Lung (tissue), 12 donors: Measurements from ENCODE around the gene KIF1A. TPM values are rescaled to one million over a fixed set of nuclear protein-coding genes. Genes with fewer than 3 reads are reported as not detected.

ENCODE experiments used
- ATAC-seq: fragments of 200-7000 bp; cut with Tn5 transposase; one replicate; pipeline ENCODE4 v1.9.1; 2020; ENCODE audit warnings: moderate number of reproducible peaks; ENCODE audit not compliant: insufficient read depth, low FRiP score
- DNase-seq, 3 donors: peaks; one replicate each; pipeline ENCODE4 v3.0.0-alpha.2; 2013 to 2017
- H3K27ac ChIP-seq, 2 donors: one replicate each; pipeline ENCODE4 v1.5.1; 2013; ENCODE audit warnings: mild to moderate bottlenecking in 2 of 2, moderate library complexity in 2 of 2, control low read depth in 1 of 2, inconsistent platforms in 1 of 2, low read depth in 1 of 2, low read length in 1 of 2
- H3K27me3 ChIP-seq, 3 donors: one replicate each; pipeline ENCODE4 v1.5.1; 2013; ENCODE audit warnings: low read length in 2 of 3; ENCODE audit not compliant: control insufficient read depth in 3 of 3, insufficient read depth in 3 of 3
- H3K36me3 ChIP-seq, 4 donors: one replicate each; pipeline ENCODE4 v1.5.1; 2013; ENCODE audit warnings: low read length in 4 of 4, mild to moderate bottlenecking in 1 of 4, moderate library complexity in 1 of 4; ENCODE audit not compliant: control insufficient read depth in 4 of 4, insufficient read depth in 4 of 4
- H3K4me1 ChIP-seq, 5 donors: one replicate each; pipeline ENCODE4 v1.5.1; 2013; ENCODE audit warnings: low read length in 5 of 5, mild to moderate bottlenecking in 2 of 5, moderate library complexity in 1 of 5; ENCODE audit not compliant: control insufficient read depth in 5 of 5, insufficient read depth in 5 of 5
- H3K4me3 ChIP-seq: one replicate; pipeline ENCODE4 v1.5.1; 2013; ENCODE audit warnings: mild to moderate bottlenecking, control low read depth, moderate library complexity
- H3K9ac ChIP-seq, 2 donors: one replicate each; pipeline ENCODE4 v1.5.1; 2013; ENCODE audit warnings: low read length in 2 of 2, control low read depth in 1 of 2; ENCODE audit not compliant: insufficient read depth in 1 of 2
- H3K9me3 ChIP-seq, 4 donors: one replicate each; pipeline ENCODE4 v1.5.1; 2013; ENCODE audit warnings: low read length in 3 of 4, mild to moderate bottlenecking in 1 of 4, moderate library complexity in 1 of 4; ENCODE audit not compliant: control insufficient read depth in 4 of 4, insufficient read depth in 3 of 4
- WGBS, 2 donors: extraction: QIAGEN DNeasy Blood & Tissue Kit; methylation state at CpG; one replicate each; pipeline ENCODE4 v1.1.7; 2013; 5-methylcytosine and 5-hydroxymethylcytosine counted together
- polyA plus RNA-seq, 2 donors: library from polyadenylated mRNA; stranded (reverse); fragments of 200-250 nt; gene quantifications; one replicate each; pipeline ENCODE4 v1.2.1, GENCODE V29; 2013
- total RNA-seq, 2 donors: library from RNA; depleted of rRNA in 1 of 2; stranded (reverse); fragments of >200 nt in 1 of 2; gene quantifications; one replicate each; pipeline ENCODE4 v1.2.1, GENCODE V29; 2014 to 2021
- TF ChIP-seq, protein P1 (sequence below): IDR thresholded peaks from 2 replicates; pipeline ENCODE4 v1.5.1; 2012; ENCODE audit warnings: mild to moderate bottlenecking; ENCODE audit errors: control extremely low read depth, extremely low read depth
- donor health status: control.
- donor health status: control.
- donor health status: Bipolar disorder and iron deficiency.
- donor health status: healthy.
- donor health status: DM: yes; HTN: yes; CAD: no.

Gene KIF1A
- total and polyA plus RNA-seq, 4 donors, result 0.14 to 2.3 (median 0.46) TPM

DNA sequence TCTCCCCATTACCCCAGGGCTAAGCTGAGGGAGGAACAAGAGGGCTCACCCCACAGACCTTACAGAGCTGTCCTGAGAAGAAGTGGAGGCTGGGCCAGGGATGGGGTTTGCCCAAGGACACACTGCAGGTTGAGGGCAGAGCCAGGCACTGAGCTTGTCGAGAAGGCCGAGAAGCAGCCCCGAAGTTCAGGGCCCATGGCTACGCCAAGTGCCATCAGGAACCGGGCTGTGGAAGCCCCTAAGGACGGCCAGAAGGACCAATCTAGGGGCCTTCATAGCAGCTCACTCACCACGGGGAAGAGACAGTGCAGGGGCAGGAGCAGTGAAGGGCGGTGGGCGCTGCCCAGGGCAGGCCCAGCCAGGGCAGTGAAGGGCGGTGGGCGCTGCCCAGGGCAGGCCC, 30.0 kb upstream of the KIF1A start:
- Histone ChIP-seq H3K36me3 (no peaks in the 10 kb centered on the region), H3K4me1 (no peaks in the 10 kb centered on the region), H3K27me3 (no peaks in the 10 kb centered on the region), H3K9me3 (peaks cover 0 to 6% (median 0%) of the 10 kb centered on the region in 4 donors), H3K27ac (no peak overlapping the region), H3K9ac (no peak overlapping the region), H3K4me3 (no peak overlapping the region)
- ATAC-seq, result no peak
- no peak for DNase-seq
- TF ChIP-seq, protein P1, sequence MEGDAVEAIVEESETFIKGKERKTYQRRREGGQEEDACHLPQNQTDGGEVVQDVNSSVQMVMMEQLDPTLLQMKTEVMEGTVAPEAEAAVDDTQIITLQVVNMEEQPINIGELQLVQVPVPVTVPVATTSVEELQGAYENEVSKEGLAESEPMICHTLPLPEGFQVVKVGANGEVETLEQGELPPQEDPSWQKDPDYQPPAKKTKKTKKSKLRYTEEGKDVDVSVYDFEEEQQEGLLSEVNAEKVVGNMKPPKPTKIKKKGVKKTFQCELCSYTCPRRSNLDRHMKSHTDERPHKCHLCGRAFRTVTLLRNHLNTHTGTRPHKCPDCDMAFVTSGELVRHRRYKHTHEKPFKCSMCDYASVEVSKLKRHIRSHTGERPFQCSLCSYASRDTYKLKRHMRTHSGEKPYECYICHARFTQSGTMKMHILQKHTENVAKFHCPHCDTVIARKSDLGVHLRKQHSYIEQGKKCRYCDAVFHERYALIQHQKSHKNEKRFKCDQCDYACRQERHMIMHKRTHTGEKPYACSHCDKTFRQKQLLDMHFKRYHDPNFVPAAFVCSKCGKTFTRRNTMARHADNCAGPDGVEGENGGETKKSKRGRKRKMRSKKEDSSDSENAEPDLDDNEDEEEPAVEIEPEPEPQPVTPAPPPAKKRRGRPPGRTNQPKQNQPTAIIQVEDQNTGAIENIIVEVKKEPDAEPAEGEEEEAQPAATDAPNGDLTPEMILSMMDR, result no peak
- WGBS, 2 donors, result 88 to 97% methylated on average over 11 of the region's 11 CpGs

DNA sequence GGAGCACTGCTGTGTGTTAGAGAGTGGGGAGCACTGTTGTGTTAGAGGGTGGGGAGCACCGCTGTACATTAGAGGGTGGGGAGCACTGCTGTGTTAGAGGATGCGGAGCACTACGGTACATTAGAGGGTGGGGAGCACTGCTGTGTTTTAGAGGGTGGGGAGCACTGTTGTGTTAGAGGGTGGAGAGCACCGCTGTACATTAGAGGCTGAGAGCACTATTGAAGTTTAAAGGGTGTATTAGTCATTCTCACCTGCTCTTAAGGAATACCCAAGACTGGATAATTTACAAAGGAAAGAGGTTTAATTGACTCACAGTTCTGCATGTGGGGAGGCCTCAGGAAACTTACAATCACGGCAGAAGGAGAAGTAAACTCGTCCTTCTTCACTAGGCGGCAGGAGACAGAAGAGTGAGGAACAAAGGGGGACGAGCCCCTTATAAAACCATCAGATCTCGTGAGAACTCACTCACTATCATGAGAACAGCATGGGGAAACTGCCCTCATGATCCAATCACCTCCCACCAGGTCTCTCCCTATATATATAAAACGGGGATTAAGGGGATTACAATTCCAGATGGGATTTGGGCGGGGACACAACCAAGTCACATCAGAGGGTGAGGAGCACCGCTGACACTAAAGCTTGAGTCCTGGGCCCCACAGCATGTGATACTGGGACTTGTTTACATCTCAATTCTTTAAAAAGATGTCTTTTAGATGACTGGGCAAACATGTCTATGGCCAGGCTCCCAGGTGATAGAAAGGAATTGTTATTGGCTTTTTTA, 29.1 kb upstream of the KIF1A start:
- no peaks in the 10 kb centered on the region for H3K36me3 ChIP-seq
- TF ChIP-seq, protein P1, result no peak
- WGBS, 2 donors, result 79% methylated on average over 12 of the region's 12 CpGs
- ATAC-seq (no peak), DNase-seq (no peak)
- no peak overlapping the region for H3K9ac ChIP-seq
- H3K27ac ChIP-seq, result no peak overlapping the region
- H3K9me3 ChIP-seq, result no peaks in the 10 kb centered on the region
- no peaks in the 10 kb centered on the region for H3K4me1 ChIP-seq
- H3K27me3 ChIP-seq, result no peaks in the 10 kb centered on the region
- no peak overlapping the region for H3K4me3 ChIP-seq

DNA sequence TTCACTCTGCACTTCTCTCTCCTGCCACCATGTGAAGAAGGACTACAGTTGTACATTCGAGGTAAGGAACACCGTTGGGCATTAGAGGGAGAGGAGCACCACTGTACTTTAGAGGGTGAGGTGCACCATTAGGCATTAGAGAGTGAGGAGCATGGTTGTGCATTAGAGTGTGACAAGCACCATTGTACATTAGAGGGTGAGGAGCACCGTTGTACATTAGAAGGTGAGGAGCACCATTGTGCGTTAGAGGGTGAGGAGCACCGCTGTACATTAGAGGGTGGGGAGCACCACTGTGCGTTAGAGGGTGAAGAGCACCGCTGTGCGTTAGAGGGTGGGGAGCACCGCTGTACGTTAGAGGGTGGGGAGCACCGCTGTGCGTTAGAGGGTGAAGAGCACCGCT, 27.8 kb upstream of the KIF1A start:
- Histone ChIP-seq H3K27me3 (peaks cover 0 to 2% (median 0%) of the 10 kb centered on the region in 3 donors), H3K9me3 (no peaks in the 10 kb centered on the region), H3K9ac (no peak overlapping the region), H3K27ac (no peak overlapping the region), H3K4me3 (no peak overlapping the region), H3K4me1 (no peaks in the 10 kb centered on the region), H3K36me3 (no peaks in the 10 kb centered on the region)
- no peak for DNase-seq
- TF ChIP-seq, protein P1, result no peak
- WGBS, 2 donors, result 92 to 93% methylated on average over 8 to 13 of the region's 13 CpGs
- no peak for ATAC-seq
